Measurements from ENCODE around the gene SERGEF.
"Not testable (repeated sequence)": the region's sequence is repeated elsewhere in the genome, so short reads cannot be mapped to it uniquely, and the experiment has no call there.

Gene SERGEF

DNA sequence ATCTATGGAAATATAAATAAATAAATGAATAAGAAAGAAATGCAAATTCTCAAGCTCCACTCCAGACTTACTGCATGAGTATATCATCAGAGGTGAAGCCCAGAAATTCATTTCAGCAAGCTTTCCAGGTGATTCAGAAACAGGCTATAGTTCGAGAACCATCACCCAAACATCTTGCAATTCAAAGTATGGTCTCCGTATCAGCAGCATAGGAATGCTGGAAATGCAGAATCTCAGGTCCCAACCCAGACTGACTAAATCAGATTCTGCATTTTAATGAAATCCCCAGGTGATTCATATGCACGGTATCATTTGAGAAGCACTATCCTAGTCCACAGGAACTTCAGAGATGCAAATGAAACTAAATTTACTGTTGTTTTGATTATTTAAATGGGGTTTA is 95.3 kb downstream of the SERGEF start:
- in situ Hi-C loops (cut with MboI; ENCODE audit: low sequenced_read_pairs): no loop called here

DNA sequence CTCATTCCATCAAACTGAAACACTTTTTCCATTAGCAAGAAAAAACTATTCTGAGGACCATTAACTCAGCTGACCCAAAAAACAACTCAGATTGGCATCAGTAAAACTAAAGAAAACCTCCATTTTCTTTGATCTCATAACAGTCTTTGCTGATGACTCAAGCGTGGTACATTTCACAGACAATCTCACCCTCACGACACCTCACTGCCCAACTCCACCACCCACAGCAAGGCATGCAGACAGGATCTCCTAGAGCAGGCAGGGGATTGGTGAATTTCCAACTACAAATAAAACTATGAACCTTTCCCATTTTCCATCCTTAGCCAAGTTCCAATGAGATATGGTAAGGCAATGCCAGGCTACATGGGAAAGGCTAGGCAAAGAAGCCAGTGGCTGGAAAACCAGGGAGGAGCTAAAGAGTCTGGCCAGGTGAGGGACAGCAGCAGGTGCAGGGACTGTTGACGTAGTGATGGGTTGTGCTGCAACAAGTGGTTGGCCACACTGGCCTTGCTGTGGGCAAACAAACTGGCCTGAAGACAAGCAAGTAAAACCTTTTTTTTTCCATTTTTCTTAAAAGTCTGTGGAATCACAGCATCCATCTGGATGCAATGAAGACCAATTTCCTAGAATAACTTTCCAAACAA is 97.2 kb downstream of the SERGEF start:
- in situ Hi-C loops (cut with MboI; ENCODE audit: low sequenced_read_pairs): no loop called here

DNA sequence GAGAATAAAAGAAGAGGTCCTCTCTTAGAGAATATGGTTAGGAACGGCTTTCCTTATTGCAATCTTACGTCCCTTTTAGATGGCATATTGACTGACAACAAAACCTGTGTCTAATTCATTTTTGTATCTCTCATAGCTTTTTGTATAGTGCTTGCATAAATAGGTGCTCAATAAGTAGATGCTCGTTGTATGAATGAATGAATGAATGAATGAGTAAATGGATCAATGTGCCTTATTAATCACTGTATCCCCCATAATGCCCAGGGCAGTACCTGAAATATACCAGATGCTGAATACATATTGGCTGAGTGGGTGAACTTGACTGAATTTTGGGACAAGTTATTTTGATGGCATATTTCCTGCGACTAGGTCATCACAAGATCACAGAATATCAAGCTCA is 97.9 kb downstream of the SERGEF start:
- in situ Hi-C loops (cut with MboI; ENCODE audit: low sequenced_read_pairs): no loop called here

DNA sequence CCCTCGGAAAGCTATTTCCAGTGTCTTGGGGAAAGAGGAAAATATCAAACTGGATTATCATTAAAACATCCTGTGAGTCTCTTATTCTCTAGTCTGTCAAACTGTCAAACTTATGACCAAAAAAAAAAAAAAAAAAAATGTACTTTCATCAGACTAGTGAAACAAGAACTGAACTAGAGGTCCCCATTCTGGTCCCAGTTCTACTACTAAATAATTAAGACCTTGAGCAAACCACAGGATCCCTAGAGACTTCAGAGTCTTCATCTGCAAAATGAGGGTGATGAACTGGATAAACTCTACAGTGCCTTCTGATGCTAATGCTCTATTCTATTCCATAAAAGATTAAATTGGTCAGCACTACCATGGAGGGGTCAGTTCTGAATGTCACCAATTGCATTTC is 105.8 kb downstream of the SERGEF start:
- in situ Hi-C loops (cut with MboI; ENCODE audit: low sequenced_read_pairs): no loop called here

DNA sequence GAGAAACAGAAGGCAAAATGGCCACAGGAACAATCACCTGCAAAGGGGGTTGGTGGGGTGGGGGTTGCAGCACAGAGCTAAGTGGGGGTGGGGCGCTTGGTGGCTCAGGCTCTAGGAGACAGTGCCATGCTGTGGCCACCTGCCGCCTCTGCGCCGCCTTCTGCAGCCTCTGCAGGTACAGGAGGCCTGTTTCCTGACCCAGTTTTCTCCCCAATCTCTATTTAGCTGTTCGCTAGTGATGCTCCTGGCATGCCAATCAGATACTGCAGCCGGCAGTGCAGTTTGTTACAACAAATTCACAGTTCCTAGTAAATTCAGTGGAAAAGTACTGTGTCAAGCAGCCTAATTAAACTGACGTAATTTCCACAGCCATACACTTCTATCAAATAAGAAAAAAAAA is 106.4 kb downstream of the SERGEF start:
- in situ Hi-C loops (cut with MboI; ENCODE audit: low sequenced_read_pairs): no loop called here

DNA sequence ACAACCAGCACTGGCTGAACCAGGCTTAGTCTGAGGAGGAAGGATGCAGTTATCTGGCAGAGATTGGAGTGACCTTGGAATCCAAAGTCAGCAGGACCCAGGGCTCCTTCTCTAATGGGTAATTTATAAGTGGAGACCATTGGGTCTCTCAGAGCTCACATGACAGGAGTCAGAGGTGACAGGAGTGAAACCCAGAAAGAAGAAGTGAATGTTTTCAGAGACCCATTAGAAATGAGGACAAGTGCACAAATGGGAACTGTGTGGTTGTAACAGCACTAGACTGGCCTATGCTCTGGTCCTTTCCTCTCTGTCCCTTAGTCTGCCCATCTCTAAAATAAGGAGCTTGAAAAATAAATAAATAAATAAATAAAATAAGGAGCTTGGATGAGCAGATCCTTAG is 107.4 kb downstream of the SERGEF start:
- in situ Hi-C loops (cut with MboI; ENCODE audit: low sequenced_read_pairs): no loop called here

DNA sequence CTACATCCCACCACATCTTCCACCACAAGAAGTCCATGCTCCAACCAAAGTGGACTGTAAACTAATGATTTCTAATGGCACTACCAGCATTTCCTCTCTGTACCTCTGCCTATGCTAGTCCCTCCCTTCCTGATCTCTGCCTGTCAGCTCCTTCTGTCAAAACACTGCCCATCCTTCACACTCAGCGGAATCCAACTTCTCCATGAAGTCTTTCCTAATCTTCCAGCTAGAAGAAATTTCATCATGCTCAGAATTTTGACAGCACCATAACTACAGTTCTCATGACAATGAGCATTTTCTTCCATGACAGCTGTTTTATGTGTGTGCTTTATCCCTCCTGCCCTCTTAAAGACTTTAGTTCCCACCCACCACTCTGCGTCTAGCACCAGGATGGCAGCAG is 111.4 kb downstream of the SERGEF start:
- in situ Hi-C loops (cut with MboI; ENCODE audit: low sequenced_read_pairs): no loop called here

DNA sequence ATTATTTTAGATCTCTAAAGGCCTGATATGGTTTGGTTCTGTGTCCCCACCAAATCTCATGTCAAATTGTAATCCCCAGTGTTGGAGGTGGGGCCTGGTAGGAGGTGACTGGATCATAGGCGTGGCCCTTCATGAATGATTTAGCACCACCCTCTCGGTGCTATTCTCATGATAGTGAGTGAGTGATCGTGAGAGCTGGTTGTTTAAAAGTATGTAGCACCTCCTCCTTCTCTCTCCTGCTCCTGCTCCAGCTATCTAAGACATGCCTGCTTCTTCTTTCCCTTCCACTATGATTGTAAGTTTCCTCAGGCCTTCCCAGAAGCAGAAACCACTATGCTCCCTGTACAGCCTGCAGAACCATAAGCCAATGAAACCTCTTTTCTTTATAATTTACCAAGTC is 114.1 kb downstream of the SERGEF start:
- in situ Hi-C loops (cut with MboI; ENCODE audit: low sequenced_read_pairs): no loop called here

DNA sequence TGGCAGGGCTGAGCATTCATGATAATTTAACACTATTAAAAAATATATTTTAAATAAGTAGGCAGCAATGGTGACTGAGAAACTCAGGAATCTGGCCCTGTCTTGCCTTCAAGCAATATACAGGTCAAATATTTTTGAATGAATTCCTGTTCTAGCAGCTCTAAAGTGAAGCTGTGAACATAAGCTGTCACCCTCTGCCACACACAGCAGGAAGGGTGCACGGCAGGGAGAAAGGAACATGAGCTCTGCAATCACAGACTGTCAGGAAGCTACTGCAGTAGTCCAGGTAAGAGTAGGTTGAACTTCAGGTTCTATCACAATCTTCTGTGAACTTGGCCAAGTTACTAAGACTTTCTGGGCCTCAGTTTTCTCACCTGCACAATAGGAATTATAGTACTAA is 114.8 kb downstream of the SERGEF start:
- in situ Hi-C loops (cut with MboI; ENCODE audit: low sequenced_read_pairs): no loop called here

DNA sequence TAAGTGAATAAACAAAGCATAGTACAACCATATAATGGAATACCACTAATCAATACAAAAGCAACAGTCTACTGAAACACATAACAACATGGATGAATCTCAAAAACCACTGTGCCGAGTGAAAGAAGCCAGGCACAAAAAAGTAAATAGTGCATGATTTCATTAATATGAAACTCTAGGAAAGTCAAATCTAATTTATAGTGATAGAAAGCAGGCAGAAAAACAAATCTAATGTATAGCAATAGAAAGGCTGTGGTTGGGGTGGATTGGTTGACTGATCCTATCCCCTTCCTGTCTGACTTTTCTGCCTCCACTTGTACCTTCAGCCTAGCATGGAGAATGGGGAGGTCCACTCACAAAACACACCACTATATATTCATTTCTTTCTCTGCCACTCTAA is 115.4 kb downstream of the SERGEF start:
- in situ Hi-C loops (cut with MboI; ENCODE audit: low sequenced_read_pairs): no loop called here

DNA sequence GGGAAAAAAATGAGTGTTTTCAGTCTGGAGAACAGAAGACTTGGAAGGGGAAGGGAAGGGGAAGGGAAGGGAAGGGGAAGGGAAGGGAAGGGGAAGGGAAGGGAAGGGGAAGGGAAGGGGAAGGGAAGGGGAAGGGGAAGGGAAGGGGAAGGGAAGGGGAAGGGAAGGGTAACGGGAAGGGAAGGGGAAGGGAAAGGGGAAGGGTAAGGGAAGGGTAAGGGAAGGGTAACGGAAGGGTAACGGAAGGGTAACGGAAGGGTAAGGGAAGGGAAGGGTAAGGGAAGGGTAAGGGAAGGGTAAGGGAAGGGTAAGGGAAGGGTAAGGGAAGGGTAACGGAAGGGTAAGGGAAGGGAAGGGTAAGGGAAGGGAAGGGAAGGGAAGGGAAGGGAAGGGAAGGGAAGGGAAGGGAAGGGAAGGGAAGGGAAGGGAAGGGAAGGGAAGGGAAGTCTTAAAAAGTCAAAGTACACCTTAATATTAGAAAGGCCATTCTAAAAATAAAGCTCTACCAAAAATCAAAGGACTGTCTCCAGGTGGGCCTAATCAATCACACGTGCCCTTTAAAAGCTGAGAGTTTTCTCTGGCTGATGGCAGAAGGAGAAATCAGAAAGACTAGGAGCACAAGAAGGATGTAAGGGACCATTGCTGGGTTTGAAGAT is 116.2 kb downstream of the SERGEF start:
- in situ Hi-C loops (cut with MboI; ENCODE audit: low sequenced_read_pairs): not testable (repeated sequence)

DNA sequence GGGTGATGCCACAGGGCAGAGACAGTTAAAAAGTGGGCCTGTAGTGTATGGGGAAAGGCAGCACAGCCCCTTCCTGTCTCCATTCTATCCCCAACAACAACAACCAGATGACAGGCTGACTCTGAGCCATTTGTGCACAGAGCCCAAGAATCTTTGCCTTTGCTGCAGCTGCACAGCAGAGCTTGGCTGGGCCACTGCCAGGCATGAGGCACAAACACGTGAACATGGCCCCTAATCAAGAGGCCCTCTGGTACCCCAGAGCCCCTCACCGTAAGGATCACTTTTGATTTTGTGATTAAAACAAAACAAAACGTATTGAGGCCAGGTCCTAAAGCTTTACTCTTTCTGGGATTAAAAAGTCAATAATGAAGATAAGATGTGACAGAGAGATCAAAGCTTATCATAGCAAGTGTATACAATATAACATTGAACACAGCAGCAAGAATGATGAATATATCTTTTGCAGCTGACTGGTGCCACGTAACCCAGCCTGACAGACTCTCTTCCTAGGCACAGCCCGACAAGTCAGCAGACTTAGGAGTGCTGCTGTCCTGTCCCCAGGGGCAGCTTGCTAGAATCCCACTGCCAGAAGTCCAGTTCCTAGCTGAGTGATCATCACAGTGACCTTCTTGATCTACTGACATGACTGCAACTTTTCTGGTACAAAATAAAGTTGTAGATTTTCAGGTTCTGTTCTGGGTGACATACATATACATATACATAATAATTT is 117.8 kb downstream of the SERGEF start:
- in situ Hi-C loops (cut with MboI; ENCODE audit: low sequenced_read_pairs): no loop called here

DNA sequence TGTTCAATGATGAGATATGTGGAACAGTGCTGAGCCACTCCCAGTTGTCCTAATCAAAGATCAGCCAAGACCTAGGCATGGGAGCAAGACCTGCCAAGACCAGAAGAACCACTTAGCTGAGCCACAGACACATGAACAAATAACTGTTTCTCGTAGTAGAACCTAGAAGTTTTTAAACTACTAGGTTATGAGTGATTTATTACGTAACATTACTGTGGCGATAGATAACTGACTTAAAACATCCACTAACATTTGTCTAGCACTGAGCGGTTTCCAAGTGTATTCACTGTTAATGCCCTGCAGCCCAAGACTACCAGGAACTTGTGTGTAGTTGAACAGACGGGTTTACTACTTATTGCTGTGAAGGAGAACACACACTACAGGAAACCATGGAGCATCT is 120.4 kb downstream of the SERGEF start:
- in situ Hi-C loops (cut with MboI; ENCODE audit: low sequenced_read_pairs): no loop called here

DNA sequence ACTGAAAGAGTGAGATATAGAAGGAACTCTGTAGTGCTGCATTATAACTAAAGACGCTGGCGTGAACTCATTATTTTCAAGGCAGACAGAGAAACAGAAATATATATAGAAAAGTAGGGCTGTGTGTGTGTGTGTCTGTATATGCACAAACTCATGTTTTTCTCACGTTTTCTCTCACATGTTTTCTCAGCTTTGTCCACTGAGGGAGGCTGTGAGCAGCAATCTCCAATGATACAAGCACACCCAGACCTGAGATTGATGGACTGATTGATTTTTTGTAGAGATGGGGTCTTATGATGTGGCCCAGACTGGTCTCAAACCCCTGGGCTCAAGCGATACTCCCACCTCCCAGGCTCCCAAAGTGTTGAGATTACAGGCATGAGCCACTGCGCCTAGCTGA is 122.5 kb downstream of the SERGEF start:
- in situ Hi-C loops (cut with MboI; ENCODE audit: low sequenced_read_pairs): no loop called here

DNA sequence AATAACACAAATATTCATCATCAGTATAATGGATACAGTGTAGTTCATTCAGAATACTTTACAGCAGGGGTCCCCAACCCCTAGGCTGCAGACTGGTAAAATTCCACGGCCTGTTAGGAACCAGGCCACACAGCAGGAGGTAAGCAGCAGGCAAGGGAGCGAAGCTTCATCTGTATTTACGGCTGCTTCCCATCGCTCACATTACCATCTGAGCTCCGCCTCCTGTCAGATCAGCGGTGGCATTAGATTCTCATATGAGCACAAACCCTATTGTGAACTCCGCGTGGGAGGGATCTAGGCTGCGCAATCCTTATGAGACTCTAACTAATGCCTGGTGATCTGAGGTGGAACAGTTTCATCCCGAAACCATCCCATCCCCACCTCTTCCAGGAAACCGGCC is 125.1 kb downstream of the SERGEF start:
- in situ Hi-C loops (cut with MboI; ENCODE audit: low sequenced_read_pairs): no loop called here

DNA sequence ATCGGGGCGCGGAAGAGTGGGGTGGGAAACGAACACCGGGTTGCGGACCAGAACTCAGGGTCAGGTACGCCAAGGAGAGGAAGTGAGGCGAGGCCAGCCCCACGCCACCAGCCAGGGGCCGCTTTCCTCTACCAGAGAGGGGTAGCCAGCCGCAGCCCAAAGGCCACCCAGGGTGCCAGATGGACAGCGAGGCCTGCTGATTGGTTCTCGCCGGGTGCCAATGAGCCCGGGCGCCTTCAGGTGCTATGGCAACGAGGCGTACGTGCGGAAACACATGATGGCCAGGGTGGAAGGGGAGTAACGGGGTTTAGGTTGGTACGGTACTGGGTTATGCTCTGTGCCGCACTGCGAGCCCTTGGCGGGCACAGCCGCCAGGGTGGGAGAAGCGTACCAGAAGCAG is 128.9 kb downstream of the SERGEF start:
- in situ Hi-C loops (cut with MboI; ENCODE audit: low sequenced_read_pairs): no loop called here

DNA sequence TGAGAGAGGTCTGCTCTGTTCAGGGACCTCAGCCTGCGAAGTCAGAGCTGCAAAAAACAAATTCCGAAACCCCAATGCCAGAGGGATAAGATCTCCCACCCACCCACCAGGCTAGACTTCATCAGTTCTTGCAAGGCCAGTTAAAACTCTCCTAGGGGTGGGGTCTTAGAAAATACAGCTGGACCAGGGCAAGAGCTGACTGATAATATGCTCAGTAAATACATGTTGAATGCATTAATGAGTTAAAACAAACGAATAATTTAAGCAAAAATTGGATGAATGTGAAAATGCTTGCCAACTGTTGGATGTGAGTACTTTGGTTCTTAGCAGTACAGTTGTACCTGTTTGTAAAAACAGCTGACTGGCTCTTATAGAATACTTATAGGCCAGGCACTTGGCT is 129.8 kb downstream of the SERGEF start:
- in situ Hi-C loops (cut with MboI; ENCODE audit: low sequenced_read_pairs): no loop called here

DNA sequence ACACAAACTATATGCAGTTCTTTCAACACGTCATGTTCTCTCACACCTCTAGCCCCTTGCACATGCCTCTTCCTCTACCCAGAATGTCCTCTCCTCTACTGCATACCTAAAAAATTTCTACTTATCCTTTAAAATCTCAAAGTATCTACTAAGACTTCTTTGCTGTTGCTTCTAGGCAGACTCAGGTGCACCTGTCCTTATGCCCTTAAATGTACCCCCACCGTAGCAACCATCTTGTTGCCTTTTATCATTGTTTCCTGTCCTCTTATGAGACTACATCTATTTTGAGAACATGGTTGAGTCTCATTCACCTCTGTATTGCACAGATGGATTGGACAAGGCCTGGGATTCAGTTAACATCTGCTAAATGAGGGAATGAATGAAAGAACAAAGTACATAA is 134.1 kb downstream of the SERGEF start:
- in situ Hi-C loops (cut with MboI; ENCODE audit: low sequenced_read_pairs): no loop called here

DNA sequence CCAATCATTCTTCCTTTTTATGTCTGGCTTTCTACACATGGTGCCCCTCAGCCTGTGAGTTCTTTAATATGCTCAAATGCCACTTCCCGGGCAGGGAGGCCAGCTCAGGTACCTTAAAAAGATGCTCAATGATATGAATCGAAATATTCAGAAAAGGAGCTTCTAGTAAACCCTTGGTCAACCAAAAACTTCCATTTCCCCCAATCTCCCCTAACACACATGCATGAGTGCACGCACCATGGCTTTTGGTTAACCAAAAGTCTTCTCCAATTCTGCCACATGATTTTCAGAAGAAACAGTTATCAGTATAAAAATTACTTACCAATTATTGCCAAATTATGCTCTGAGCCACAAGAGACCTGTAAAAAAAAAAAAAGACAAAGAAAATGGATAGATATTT is 135.0 kb downstream of the SERGEF start:
- in situ Hi-C loops (cut with MboI; ENCODE audit: low sequenced_read_pairs): no loop called here

DNA sequence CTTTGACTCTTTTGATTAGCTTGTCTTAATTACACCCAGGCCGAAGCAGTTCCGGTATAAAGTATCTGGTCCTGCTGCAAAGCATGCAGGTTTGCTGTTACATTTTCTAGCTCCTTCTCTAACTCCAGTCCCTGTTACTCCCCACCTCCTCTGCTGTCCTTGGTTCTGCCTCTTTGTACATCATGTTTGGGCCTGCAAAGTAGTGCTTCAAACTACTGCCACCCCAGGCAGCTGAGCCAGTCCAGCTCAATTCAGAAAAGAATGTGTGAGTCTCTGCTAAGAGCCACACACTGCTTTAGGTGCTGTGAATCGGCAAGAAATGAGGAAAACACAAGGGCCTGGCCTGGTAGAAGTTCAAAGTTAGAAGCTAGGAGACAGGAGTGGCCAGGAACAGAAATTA is 136.0 kb downstream of the SERGEF start:
- in situ Hi-C loops (cut with MboI; ENCODE audit: low sequenced_read_pairs): no loop called here

DNA sequence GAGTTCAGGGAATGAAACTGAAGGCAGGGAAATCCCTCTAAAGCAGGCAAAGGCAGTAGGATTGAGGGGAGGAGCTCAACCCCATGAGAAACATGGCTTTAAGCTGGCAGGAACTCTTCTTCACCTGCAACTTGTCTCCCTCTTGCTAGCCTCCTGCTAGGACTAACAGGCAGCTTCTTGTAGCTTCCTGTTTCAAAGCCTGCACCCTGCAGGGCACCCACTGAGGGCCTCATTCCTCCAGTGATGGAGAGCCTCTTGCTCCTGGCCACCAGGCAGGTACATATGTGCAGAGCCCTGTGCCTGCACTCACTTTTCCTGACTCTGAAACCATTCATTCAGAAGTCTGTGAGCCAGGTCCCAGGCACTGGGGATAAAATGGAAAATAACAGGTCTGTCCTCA is 137.0 kb downstream of the SERGEF start:
- in situ Hi-C loops (cut with MboI; ENCODE audit: low sequenced_read_pairs): no loop called here

DNA sequence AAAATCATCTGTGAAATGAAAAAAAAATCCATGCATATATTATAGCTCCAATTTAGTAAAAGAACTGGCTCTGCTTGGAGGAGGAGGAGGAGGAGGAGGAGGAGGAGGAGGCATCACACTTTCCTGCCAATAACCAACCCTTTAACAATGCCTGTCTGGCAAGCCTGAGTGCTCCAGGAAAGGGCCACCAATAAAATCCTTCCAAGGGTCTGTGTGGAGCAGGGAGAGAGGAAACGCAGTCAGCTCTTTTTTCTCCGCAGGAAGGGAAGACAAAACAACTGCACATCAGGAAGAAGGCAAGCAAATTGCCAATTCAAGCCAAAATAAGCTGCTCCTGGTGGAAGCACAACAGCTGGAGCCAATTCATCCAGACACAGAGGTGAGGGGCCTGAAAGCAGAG is 139.3 kb downstream of the SERGEF start:
- in situ Hi-C loops (cut with MboI; ENCODE audit: low sequenced_read_pairs): no loop called here

All from hTERT RPE-1 (cell line).